Thoracic aorta (tissue), 2 donors: ENCODE data around the gene BTBD8. TPM values are rescaled to one million over a fixed set of nuclear protein-coding genes. Genes with fewer than 3 reads are reported as not detected.

Source experiments
- ATAC-seq: fragments of 150-250 bp; one replicate; pipeline ENCODE4 v1.8.0; 2017; ENCODE audit warnings: low read depth; ENCODE audit not compliant: insufficient number of reproducible peaks, low FRiP score
- DNase-seq: peaks from one replicate; pipeline ENCODE4 v3.0.0-alpha.2; 2020; ENCODE audit warnings: low spot score
- H3K27ac ChIP-seq, 2 donors: fragments of 200-600 bp; sonication (generic); 1 replicate in 1 of 2; 2 replicates in 1 of 2; pipeline ENCODE4 v1.5.1; 2016; ENCODE audit warnings: mild to moderate bottlenecking in 2 of 2, moderate library complexity in 2 of 2
- H3K27me3 ChIP-seq: fragments of 200-600 bp; sonication (generic); replicated peaks from 2 replicates; pipeline ENCODE4 v1.6.0; 2016; ENCODE audit warnings: mild to moderate bottlenecking; ENCODE audit not compliant: insufficient read depth
- H3K36me3 ChIP-seq: fragments of 200-600 bp; sonication (generic); one replicate; pipeline ENCODE4 v1.5.1; 2016
- H3K4me1 ChIP-seq, 2 donors: fragments of 200-600 bp; sonication (generic); 1 replicate in 1 of 2; 2 replicates in 1 of 2; pipeline versions ENCODE4 v1.5.1 to v1.6.0; 2016; ENCODE audit warnings: low read depth in 2 of 2, mild to moderate bottlenecking in 1 of 2; ENCODE audit not compliant: control insufficient read depth in 1 of 2
- H3K4me3 ChIP-seq: fragments of 200-600 bp; sonication (generic); 2 replicates; pipeline ENCODE4 v1.5.1; 2016; ENCODE audit warnings: mild to moderate bottlenecking
- H3K9me3 ChIP-seq: fragments of 200-600 bp; sonication (generic); 2 replicates; pipeline ENCODE4 v1.5.1; 2016
- CTCF ChIP-seq: fragments of 200-600 bp; sonication (generic); IDR thresholded peaks from one replicate; pipeline ENCODE4 v1.5.1; 2019; ENCODE audit warnings: antibody characterized with exemption
- total RNA-seq, 2 donors: library from RNA; depleted of rRNA; stranded (reverse); fragments of >200 nt; gene quantifications; one replicate each; pipeline versions ENCODE4 v1.1.0 to v1.2.3, GENCODE V29; 2016

Gene BTBD8
- total RNA-seq, 2 donors from 2014 or later = 3.8 to 12.9 TPM

- Histone ChIP-seq H3K9me3 (peaks cover 18% of the 10 kb centered on the region), H3K4me1 (no peaks in the 10 kb centered on the region), H3K4me3 (no peak overlapping the region), H3K27ac (no peak overlapping the region), H3K36me3 (peaks cover 3% of the 10 kb centered on the region), H3K27me3 (no peaks in the 10 kb centered on the region)
- DNase-seq (no peak), ATAC-seq (no peak)
- TF ChIP-seq CTCF = no peak
Observed at GRCh38 chr1:92159593-92159992, 79.4 kb downstream of the BTBD8 start.

GRCh38 chr1:92165389-92165788 lies 85.2 kb downstream of the BTBD8 start:
- peaks cover 3% of the 10 kb centered on the region for H3K9me3 ChIP-seq

GRCh38 chr1:92167151-92167550 lies 87.0 kb downstream of the BTBD8 start:
- H3K27ac ChIP-seq = no peak overlapping the region
- no peaks in the 10 kb centered on the region for H3K36me3 ChIP-seq
- H3K4me1 ChIP-seq = no peaks in the 10 kb centered on the region
- no peaks in the 10 kb centered on the region for H3K9me3 ChIP-seq
- no peaks in the 10 kb centered on the region for H3K27me3 ChIP-seq
- no peak for TF ChIP-seq CTCF
- DNase-seq (no peak), ATAC-seq (no peak)
- no peak overlapping the region for H3K4me3 ChIP-seq

More at GRCh38 chr1:92165389-92165788, 85.2 kb downstream of the BTBD8 start:
- ATAC-seq (no peak), DNase-seq (no peak)
- TF ChIP-seq CTCF = no peak
- Histone ChIP-seq H3K27ac (no peak overlapping the region), H3K4me1 (no peaks in the 10 kb centered on the region), H3K36me3 (peaks cover 3% of the 10 kb centered on the region), H3K27me3 (no peaks in the 10 kb centered on the region), H3K4me3 (no peak overlapping the region)

- Histone ChIP-seq H3K4me1 (no peaks in the 10 kb centered on the region), H3K4me3 (no peak overlapping the region), H3K36me3 (no peaks in the 10 kb centered on the region), H3K27me3 (no peaks in the 10 kb centered on the region), H3K27ac (no peak overlapping the region), H3K9me3 (no peaks in the 10 kb centered on the region)
- ATAC-seq (no peak), DNase-seq (no peak)
- TF ChIP-seq CTCF = no peak
Observed at GRCh38 chr1:92168657-92169056, 88.5 kb downstream of the BTBD8 start.

GRCh38 chr1:92169214-92170005 lies 89.3 kb downstream of the BTBD8 start:
- Histone ChIP-seq H3K27ac (no peak overlapping the region), H3K36me3 (no peaks in the 10 kb centered on the region), H3K4me3 (no peak overlapping the region), H3K27me3 (no peaks in the 10 kb centered on the region), H3K4me1 (no peaks in the 10 kb centered on the region), H3K9me3 (no peaks in the 10 kb centered on the region)
- ATAC-seq = no peak
- DNase-seq = no peak
- TF ChIP-seq CTCF = no peak
